GM23338 (cell line): ENCODE results near the gene URI1. TPM values are rescaled to one million over a fixed set of nuclear protein-coding genes. Genes with fewer than 3 reads are reported as not detected.

ENCODE experiments used
- ATAC-seq: fragments of 200-7000 bp; cut with Tn5 transposase; 3 replicates; pipeline ENCODE4 v1.9.1; 2020
- DNase-seq: peaks from one replicate; pipeline ENCODE4 v3.0.0-alpha.2; 2015; ENCODE audit warnings: low spot score
- H2AFZ ChIP-seq: fragments of 200-600 bp; sonication (generic); 2 replicates; pipeline ENCODE4 v1.8.0; 2016; ENCODE audit warnings: antibody characterized with exemption, mild to moderate bottlenecking, moderate library complexity
- H3F3A ChIP-seq: fragments of 200-600 bp; sonication (generic); replicated peaks from 2 replicates; pipeline ENCODE4 v1.8.0; 2017; ENCODE audit warnings: antibody characterized with exemption, mixed run types, low read depth
- H3K27ac ChIP-seq: fragments of 200-600 bp; sonication (generic); 2 replicates; pipeline ENCODE4 v1.6.1; 2016; ENCODE audit warnings: low read depth
- H3K27me3 ChIP-seq: fragments of 200-600 bp; sonication (generic); 2 replicates; pipeline ENCODE4 v1.8.0; 2016; ENCODE audit warnings: mild to moderate bottlenecking, mixed run types, moderate library complexity; ENCODE audit not compliant: insufficient read depth
- H3K36me3 ChIP-seq: fragments of 200-600 bp; sonication (generic); 2 replicates; pipeline ENCODE4 v1.8.0; 2016; ENCODE audit warnings: mild to moderate bottlenecking; ENCODE audit not compliant: insufficient read depth
- H3K4me1 ChIP-seq: fragments of 200-600 bp; sonication (generic); 2 replicates; pipeline ENCODE4 v1.8.0; 2016; ENCODE audit warnings: mild to moderate bottlenecking, moderate library complexity; ENCODE audit not compliant: insufficient read depth
- H3K4me2 ChIP-seq: fragments of 200-600 bp; sonication (generic); 2 replicates; pipeline ENCODE4 v1.7.1; 2017; ENCODE audit warnings: mixed run types
- H3K4me3 ChIP-seq: fragments of 200-600 bp; sonication (generic); 2 replicates; pipeline ENCODE4 v1.6.1; 2016; ENCODE audit warnings: mixed run types
- H3K79me2 ChIP-seq: fragments of 200-600 bp; sonication (generic); replicated peaks from 2 replicates; pipeline ENCODE4 v1.8.0; 2017; ENCODE audit warnings: mild to moderate bottlenecking; ENCODE audit not compliant: insufficient read depth
- H3K9me2 ChIP-seq: fragments of 200-600 bp; sonication (generic); 2 replicates; pipeline ENCODE4 v1.8.0; 2017; ENCODE audit not compliant: insufficient read depth
- H4K20me1 ChIP-seq: fragments of 200-600 bp; sonication (generic); replicated peaks from 2 replicates; pipeline ENCODE4 v1.8.0; 2017; ENCODE audit warnings: mild to moderate bottlenecking; ENCODE audit not compliant: insufficient read depth
- H3K27ac Mint-ChIP-seq: 2 replicates; pipeline ENCODE4 v1.8.0; 2020; ENCODE audit warnings: inconsistent platforms, mild to moderate bottlenecking, moderate library complexity, mixed read lengths
- H3K27me3 Mint-ChIP-seq: 3 replicates; pipeline ENCODE4 v1.8.0; 2022; ENCODE audit warnings: low read depth, mild to moderate bottlenecking, moderate library complexity, mixed read lengths, inconsistent platforms; ENCODE audit not compliant: insufficient read depth, poor library complexity
- H3K36me3 Mint-ChIP-seq: 3 replicates; pipeline ENCODE4 v1.8.0; 2021; ENCODE audit warnings: low read depth, mild to moderate bottlenecking, inconsistent platforms, moderate library complexity, mixed read lengths
- H3K4me1 Mint-ChIP-seq: 3 replicates; pipeline ENCODE4 v1.8.0; 2020; ENCODE audit warnings: mild to moderate bottlenecking, inconsistent platforms, mixed read lengths
- H3K4me3 Mint-ChIP-seq: 3 replicates; pipeline ENCODE4 v1.8.0; 2021; ENCODE audit warnings: moderate library complexity, mild to moderate bottlenecking, inconsistent platforms, mixed read lengths
- H3K9me3 Mint-ChIP-seq: 3 replicates; pipeline ENCODE4 v1.8.0; 2020; ENCODE audit warnings: moderate library complexity, mild to moderate bottlenecking, inconsistent platforms, mixed read lengths
- EZH2 ChIP-seq: fragments of 200-600 bp; sonication (generic); IDR thresholded peaks from one replicate; pipeline ENCODE4 v1.8.0; 2017; ENCODE audit warnings: antibody characterized with exemption, mild to moderate bottlenecking, low read depth; ENCODE audit not compliant: unreplicated experiment
- EZH2phosphoT487 ChIP-seq: fragments of 200-600 bp; sonication (generic); IDR thresholded peaks from one replicate; pipeline ENCODE4 v1.8.1; 2018; ENCODE audit warnings: antibody characterized with exemption; ENCODE audit not compliant: unreplicated experiment
- JUNB ChIP-seq: IDR thresholded peaks from one replicate; pipeline ENCODE4 v1.6.1; 2016; ENCODE audit warnings: antibody characterized with exemption; ENCODE audit not compliant: unreplicated experiment
- NANOG ChIP-seq: IDR thresholded peaks from 2 replicates; pipeline ENCODE4 v1.6.1; 2016; ENCODE audit warnings: antibody characterized with exemption, borderline replicate concordance
- REST ChIP-seq: IDR thresholded peaks from one replicate; pipeline ENCODE4 v1.6.1; 2018; ENCODE audit warnings: antibody characterized with exemption; ENCODE audit not compliant: unreplicated experiment
- ZNF114 ChIP-seq: fragments of 250-450 bp; sonication (Bioruptor Pico); IDR thresholded peaks from 2 replicates; pipeline ENCODE4 v1.5.0; 2020; ENCODE audit warnings: mild to moderate bottlenecking, moderate library complexity
- ZNF331 ChIP-seq: fragments of 250-450 bp; sonication (Bioruptor Pico); IDR thresholded peaks from 2 replicates; pipeline ENCODE4 v1.5.0; 2020; ENCODE audit warnings: low read depth, mild to moderate bottlenecking, moderate library complexity
- ZNF462 ChIP-seq: fragments of 250-450 bp; sonication (Bioruptor Pico); IDR thresholded peaks from 2 replicates; pipeline ENCODE4 v1.5.0; 2020; ENCODE audit warnings: mild to moderate bottlenecking, moderate library complexity
- polyA plus RNA-seq: library from polyadenylated mRNA; unstranded; fragments of >200 nt; fragmentation: Nextera tagmentation; extraction: Ambion mirVana; gene quantifications from 2 replicates; pipeline ENCODE4 v1.2.1, GENCODE V29; 2016
- total RNA-seq: library from RNA; depleted of rRNA; stranded (reverse); fragments of >200 nt; shearing (Covaris generic); gene quantifications from 2 replicates; pipeline ENCODE4 v1.2.3, GENCODE V29; 2014
- TF ChIP-seq, protein P1 (sequence below): IDR thresholded peaks from 2 replicates; pipeline ENCODE4 v1.6.1; 2016; ENCODE audit warnings: antibody characterized with exemption

Gene URI1
- total and polyA plus RNA-seq, 2 experiments from 2014 or later, result 27.6 to 68.4 TPM

DNA sequence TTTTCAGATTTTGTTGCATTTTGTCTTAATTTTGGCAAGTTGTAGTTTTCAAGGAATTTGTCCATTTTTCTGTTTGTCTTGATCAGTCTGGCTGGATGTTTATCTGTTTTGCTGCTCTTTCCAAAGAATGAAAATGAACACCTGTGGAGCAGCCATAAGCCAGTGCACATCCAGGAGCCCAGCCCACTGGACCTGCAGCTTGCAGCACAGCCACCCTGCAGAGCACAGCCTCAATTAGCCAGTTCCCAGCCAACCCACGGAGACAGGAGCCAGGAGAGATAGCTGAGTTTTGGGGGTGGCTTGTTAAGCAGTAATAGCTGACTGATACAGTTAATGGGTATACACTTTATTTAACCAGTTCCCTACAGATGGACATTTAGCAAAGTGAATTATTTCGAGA lies 38.0 kb upstream of the URI1 start:
- peaks cover 2% of the 10 kb centered on the region for H3K27me3 Mint-ChIP-seq
- TF ChIP-seq EZH2phosphoT487 (no peak), ZNF331 (peak; percentile 91), JUNB (no peak)
- H3K36me3 ChIP-seq, result no peaks in the 10 kb centered on the region
- no peaks in the 10 kb centered on the region for H3K27me3 ChIP-seq
- H3K9me3 Mint-ChIP-seq, result no peaks in the 10 kb centered on the region
- H3K4me1 ChIP-seq, result no peaks in the 10 kb centered on the region
- no peak overlapping the region for H3K4me3 ChIP-seq
- H3K79me2 ChIP-seq, result no peaks in the 10 kb centered on the region
- ATAC-seq (no peak), DNase-seq (no peak)
- peaks cover 1% of the 10 kb centered on the region; the same call in 2 of the 3 replicates for H3K4me1 Mint-ChIP-seq
- H2AFZ ChIP-seq, result no peak overlapping the region
- H3K27ac ChIP-seq, result no peak overlapping the region
- no peaks in the 10 kb centered on the region for H4K20me1 ChIP-seq
- H3K4me3 Mint-ChIP-seq, result no peak overlapping the region
- no peak overlapping the region for H3K27ac Mint-ChIP-seq
- no peaks in the 10 kb centered on the region for H3K9me2 ChIP-seq
- no peaks in the 10 kb centered on the region for H3F3A ChIP-seq
- no peaks in the 10 kb centered on the region for H3K36me3 Mint-ChIP-seq
- H3K4me2 ChIP-seq, result no peak overlapping the region

- Mint-ChIP-seq H3K4me1 (peaks cover 7% of the 10 kb centered on the region), H3K4me3 (no peak overlapping the region), H3K27ac (no peak overlapping the region), H3K36me3 (no peaks in the 10 kb centered on the region; the same call in 2 of the 3 replicates), H3K9me3 (no peaks in the 10 kb centered on the region; the same call in 2 of the 3 replicates), H3K27me3 (peaks cover 2% of the 10 kb centered on the region)
- no peaks in the 10 kb centered on the region for H3K27me3 ChIP-seq
- peak overlapping the region; percentile 40; the same call in 1 of the 2 replicates for H3K4me2 ChIP-seq
- no peaks in the 10 kb centered on the region for H3K79me2 ChIP-seq
- no peak overlapping the region for H3K4me3 ChIP-seq
- no peaks in the 10 kb centered on the region for H3F3A ChIP-seq
- peak overlapping the region; percentile 81 for H2AFZ ChIP-seq
- no peak overlapping the region for H3K27ac ChIP-seq
- DNase-seq (no peak), ATAC-seq (peak; percentile 44)
- H3K36me3 ChIP-seq, result no peaks in the 10 kb centered on the region
- H3K4me1 ChIP-seq, result peaks cover 4% of the 10 kb centered on the region; the same call in 1 of the 2 replicates
- no peaks in the 10 kb centered on the region for H3K9me2 ChIP-seq
- H4K20me1 ChIP-seq, result no peaks in the 10 kb centered on the region
- TF ChIP-seq ZNF331 (no peak), REST (no peak), JUNB (no peak), NANOG (no peak), EZH2 (no peak), ZNF114 (CRISPR knock-in tag) (no peak), ZNF462 (CRISPR knock-in tag) (no peak), EZH2phosphoT487 (no peak)
- TF ChIP-seq, protein P1, sequence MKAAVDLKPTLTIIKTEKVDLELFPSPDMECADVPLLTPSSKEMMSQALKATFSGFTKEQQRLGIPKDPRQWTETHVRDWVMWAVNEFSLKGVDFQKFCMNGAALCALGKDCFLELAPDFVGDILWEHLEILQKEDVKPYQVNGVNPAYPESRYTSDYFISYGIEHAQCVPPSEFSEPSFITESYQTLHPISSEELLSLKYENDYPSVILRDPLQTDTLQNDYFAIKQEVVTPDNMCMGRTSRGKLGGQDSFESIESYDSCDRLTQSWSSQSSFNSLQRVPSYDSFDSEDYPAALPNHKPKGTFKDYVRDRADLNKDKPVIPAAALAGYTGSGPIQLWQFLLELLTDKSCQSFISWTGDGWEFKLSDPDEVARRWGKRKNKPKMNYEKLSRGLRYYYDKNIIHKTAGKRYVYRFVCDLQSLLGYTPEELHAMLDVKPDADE, result no peak
These were observed 32.8 kb upstream of the URI1 start for GRCh38 chr19:29908963-29909944.
